Large intestine (tissue), 12 donors: Measurements from ENCODE around the gene CASD1. TPM values are rescaled to one million over a fixed set of nuclear protein-coding genes. Genes with fewer than 3 reads are reported as not detected.
A peak's percentile ranks its signal among the peaks of the same experiment; 100 is the strongest.

Experiments used
- DNase-seq, 2 donors: peaks; one replicate each; pipeline versions ENCODE4 v3.0.0 to v3.0.0-alpha.2; 2013
- H3K27ac ChIP-seq: one replicate; pipeline ENCODE4 v1.5.1; 2013; ENCODE audit warnings: low read length
- H3K27me3 ChIP-seq: 2 replicates; pipeline ENCODE4 v1.6.1; 2013; ENCODE audit warnings: low read length; ENCODE audit not compliant: control insufficient read depth, insufficient read depth
- H3K36me3 ChIP-seq: 2 replicates; pipeline ENCODE4 v1.6.1; 2013; ENCODE audit warnings: low read length; ENCODE audit not compliant: control insufficient read depth, insufficient read depth
- H3K4me1 ChIP-seq: one replicate; pipeline ENCODE4 v1.6.1; 2013; ENCODE audit warnings: low read length; ENCODE audit not compliant: control insufficient read depth, insufficient read depth
- H3K4me3 ChIP-seq: one replicate; pipeline ENCODE4 v1.5.1; 2013; ENCODE audit warnings: low read length
- H3K9me3 ChIP-seq: one replicate; pipeline ENCODE4 v1.6.1; 2013; ENCODE audit warnings: mild to moderate bottlenecking, low read depth, low read length, moderate library complexity; ENCODE audit not compliant: control insufficient read depth
- WGBS: methylation state at CpG from one replicate; pipeline ENCODE4 v1.1.5; 2013; ENCODE audit warnings: low lambda C conversion rate; ENCODE audit not compliant: insufficient coverage; 5-methylcytosine and 5-hydroxymethylcytosine counted together
- long read RNA-seq, 11 donors: transcript quantifications; one replicate each; lab custom pipeline, GENCODE V29; 2026
- polyA plus RNA-seq: library from polyadenylated mRNA; unstranded; fragments of 120-200 nt; gene quantifications from one replicate; pipeline ENCODE4 v1.2.1, GENCODE V29; 2013

The CASD1 gene
- polyA plus RNA-seq: 31.0 TPM
- long read RNA-seq, donor 1: 0 reads
- long read RNA-seq, donor 2, partial matches to known transcripts: 0 of 1 reads
- long read RNA-seq, donor 2, other reads (novel, unspliced or antisense): 0 of 1 reads
- long read RNA-seq, donor 3, partial matches to known transcripts: 0 of 1 reads
- long read RNA-seq, donor 3, other reads (novel, unspliced or antisense): 0 of 1 reads
- long read RNA-seq, donor 4: 0 reads
- long read RNA-seq, donor 5, partial matches to known transcripts: 0 of 3 reads
- long read RNA-seq, donor 5, other reads (novel, unspliced or antisense): 0 of 3 reads
- long read RNA-seq, donor 6, partial matches to known transcripts: 0 of 2 reads
- long read RNA-seq, donor 6, other reads (novel, unspliced or antisense): 0 of 2 reads
- long read RNA-seq, donor 7, partial matches to known transcripts: 0 of 1 reads
- long read RNA-seq, donor 7, other reads (novel, unspliced or antisense): 0 of 1 reads
- long read RNA-seq, donor 8, partial matches to known transcripts: 0 of 2 reads
- long read RNA-seq, donor 8, other reads (novel, unspliced or antisense): 0 of 2 reads
- long read RNA-seq, donor 9, partial matches to known transcripts: 0 of 3 reads
- long read RNA-seq, donor 9, other reads (novel, unspliced or antisense): 0 of 3 reads
- long read RNA-seq, donor 10, partial matches to known transcripts: 0 of 4 reads
- long read RNA-seq, donor 10, other reads (novel, unspliced or antisense): 0 of 4 reads
- long read RNA-seq, donor 11, partial matches to known transcripts: 0 of 1 reads
- long read RNA-seq, donor 11, other reads (novel, unspliced or antisense): 0 of 1 reads

DNA sequence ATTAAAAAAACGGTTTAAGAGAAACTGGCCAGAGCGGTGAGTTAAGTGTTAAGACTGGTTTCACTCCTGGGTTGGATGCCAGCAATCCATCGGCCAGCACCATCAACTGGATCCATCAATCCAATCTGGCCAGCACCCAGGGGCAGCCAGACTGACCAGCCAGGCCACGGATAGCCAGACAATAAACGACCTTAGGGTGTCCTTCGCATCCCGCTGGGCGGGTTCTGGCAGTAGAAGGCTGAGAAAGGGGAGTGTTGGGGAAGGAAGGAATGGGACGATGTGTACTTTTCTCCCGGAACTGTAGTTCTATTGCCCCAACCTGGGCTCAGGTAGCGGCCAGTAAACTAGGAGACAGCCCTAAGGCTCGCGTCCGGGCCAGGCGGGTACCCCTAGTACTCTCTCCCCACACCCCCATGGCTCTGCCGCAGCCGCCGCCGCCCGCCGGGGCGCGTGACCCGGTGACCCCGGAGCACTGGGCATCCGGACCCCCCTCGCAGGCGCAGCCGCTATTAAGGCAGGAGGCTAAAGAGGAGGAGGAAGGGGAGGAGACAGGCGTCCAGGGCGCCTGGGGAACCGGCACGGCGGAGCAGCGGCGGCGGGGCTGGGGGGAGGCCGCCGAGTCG lies at the start of gene CASD1:
TSS of gene CASD1 (plus strand) at position 546 of the 623 bp plus-strand sequence. CDS start 276 bp downstream, outside the sequence.
- H3K9me3 ChIP-seq: peaks cover 3% of the 10 kb centered on the region
- peak; percentile 26 to 73 for DNase-seq
- no CpG with 5 or more reads among the region's 40 CpGs for WGBS
- H3K27me3 ChIP-seq: no peaks in the 10 kb centered on the region
- H3K27ac ChIP-seq: peak within 1 kb of the TSS; percentile 74
- H3K36me3 ChIP-seq: no peaks in the 10 kb centered on the region
- H3K4me1 ChIP-seq: peaks cover 8% of the 10 kb centered on the region
- H3K4me3 ChIP-seq: peak within 1 kb of the TSS; percentile 76

DNA sequence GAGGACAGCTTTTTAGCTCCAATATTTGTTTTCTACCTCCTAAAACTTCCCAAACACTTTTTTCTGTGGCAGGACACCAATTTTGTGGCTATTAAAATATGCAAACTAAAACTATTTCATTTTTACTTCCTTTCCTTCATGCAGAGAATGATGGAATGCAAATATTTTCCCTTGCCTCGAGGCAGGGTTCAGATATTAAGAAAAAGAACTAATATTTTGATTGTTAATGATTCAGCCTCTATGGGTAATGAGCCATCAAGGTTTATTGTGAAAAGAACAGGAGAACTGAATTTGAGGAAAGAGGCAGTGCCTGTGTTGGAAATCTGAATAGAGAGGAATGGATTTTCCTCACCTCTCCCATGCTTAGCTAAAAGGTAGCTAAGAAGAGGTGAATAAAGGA lies 43.1 kb upstream of the CASD1 start:
- Histone ChIP-seq H3K9me3 (no peaks in the 10 kb centered on the region), H3K4me1 (no peaks in the 10 kb centered on the region), H3K27me3 (no peaks in the 10 kb centered on the region), H3K36me3 (no peaks in the 10 kb centered on the region), H3K27ac (no peak overlapping the region), H3K4me3 (no peak overlapping the region)
- no CpG with 5 or more reads among the region's 1 CpG for WGBS
- DNase-seq: no peak

DNA sequence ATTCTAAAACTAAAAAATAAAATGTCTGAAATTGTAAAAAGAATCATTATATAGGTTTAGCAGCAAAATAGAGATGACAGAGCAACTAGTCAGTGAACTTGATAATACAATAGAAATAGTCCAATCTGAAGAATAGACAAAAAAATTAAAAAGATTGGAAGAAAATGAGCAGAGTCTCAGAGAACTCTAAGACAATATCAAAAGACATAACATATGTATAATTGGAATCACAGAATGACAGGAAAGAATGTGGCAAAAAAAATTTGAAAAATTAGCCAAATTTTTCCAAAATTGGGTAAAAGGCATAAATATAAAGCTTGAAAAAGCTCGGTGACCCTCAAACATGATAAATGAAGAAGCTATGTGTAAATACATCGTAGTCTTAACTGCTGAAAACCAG lies 38.0 kb upstream of the CASD1 start:
- Histone ChIP-seq H3K4me3 (no peak overlapping the region), H3K27me3 (no peaks in the 10 kb centered on the region), H3K9me3 (no peaks in the 10 kb centered on the region), H3K27ac (no peak overlapping the region), H3K4me1 (no peaks in the 10 kb centered on the region), H3K36me3 (no peaks in the 10 kb centered on the region)
- 100% methylated on average over 2 of the region's 2 CpGs for WGBS
- DNase-seq: no peak

DNA sequence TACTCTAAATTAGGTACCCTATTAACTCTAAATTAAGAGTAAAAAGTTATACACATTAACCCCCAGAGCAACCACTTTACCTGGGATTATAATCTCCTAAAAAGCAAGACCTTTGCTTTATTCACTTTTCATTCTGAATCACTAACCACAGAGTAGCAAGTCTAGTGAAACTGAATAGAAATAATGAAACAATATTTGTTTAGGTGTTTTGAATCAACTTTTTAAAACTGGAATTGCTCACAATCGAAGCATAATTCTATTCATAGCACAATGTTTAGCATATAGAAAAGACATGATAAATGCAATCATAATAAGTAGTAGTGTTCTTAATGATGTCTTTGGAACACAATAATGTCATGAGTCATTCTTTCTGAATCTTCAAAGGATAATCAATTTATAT lies 37.0 kb upstream of the CASD1 start:
- Histone ChIP-seq H3K4me3 (no peak overlapping the region), H3K4me1 (no peaks in the 10 kb centered on the region), H3K36me3 (no peaks in the 10 kb centered on the region), H3K9me3 (no peaks in the 10 kb centered on the region), H3K27ac (no peak overlapping the region), H3K27me3 (no peaks in the 10 kb centered on the region)
- WGBS: 86% methylated on average over 1 of the region's 1 CpG
- DNase-seq: no peak

DNA sequence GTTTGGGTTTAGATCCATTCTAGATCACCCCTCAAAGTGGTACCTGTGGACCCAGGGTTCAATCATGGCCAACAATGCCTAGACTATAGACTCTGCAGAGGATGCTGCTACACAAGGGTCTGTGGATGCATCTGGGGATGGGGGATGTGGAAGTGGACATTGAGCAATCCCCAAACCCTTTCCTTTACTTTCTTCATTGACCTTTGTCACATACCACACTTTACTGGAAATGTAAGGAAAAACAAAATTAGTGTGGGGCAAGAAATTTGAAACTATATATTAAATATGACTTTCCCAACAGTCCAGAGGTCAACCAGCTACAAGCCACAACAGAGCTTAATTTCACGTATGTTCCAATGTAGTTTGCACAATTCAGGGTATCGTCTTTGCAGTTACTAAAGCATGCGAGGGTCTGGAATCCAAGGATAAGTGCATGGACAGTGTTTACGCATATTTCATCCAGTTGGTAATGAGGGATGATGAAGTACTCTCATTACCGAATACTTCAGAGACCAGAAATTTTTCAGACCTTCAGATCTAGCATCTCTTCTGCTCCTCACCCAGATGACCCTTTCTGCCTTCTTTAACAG lies 33.3 kb upstream of the CASD1 start:
- H3K36me3 ChIP-seq: no peaks in the 10 kb centered on the region
- no peaks in the 10 kb centered on the region for H3K9me3 ChIP-seq
- no peaks in the 10 kb centered on the region for H3K4me1 ChIP-seq
- WGBS: 100% methylated on average over 2 of the region's 5 CpGs
- no peaks in the 10 kb centered on the region for H3K27me3 ChIP-seq
- no peak for DNase-seq
- no peak overlapping the region for H3K4me3 ChIP-seq
- no peak overlapping the region for H3K27ac ChIP-seq

DNA sequence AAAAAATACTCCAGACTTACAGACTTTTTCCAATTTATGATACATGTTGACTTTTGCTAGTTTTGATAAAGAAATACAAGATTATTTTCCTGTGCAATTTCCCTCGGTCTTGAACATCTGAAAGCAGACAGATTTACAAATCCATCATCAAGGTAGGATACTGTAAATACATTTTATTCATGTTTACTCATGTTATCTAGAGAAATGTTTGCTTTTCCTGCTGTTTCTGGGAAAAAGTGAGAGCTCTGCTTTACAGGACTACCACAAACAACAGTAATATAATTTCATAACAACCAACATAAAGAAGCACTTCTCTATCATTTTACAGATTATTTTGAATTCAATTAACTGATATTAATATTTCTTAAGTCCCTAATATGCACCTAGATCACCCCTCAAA lies 31.7 kb upstream of the CASD1 start:
- WGBS: 33% methylated on average over 1 of the region's 1 CpG

DNA sequence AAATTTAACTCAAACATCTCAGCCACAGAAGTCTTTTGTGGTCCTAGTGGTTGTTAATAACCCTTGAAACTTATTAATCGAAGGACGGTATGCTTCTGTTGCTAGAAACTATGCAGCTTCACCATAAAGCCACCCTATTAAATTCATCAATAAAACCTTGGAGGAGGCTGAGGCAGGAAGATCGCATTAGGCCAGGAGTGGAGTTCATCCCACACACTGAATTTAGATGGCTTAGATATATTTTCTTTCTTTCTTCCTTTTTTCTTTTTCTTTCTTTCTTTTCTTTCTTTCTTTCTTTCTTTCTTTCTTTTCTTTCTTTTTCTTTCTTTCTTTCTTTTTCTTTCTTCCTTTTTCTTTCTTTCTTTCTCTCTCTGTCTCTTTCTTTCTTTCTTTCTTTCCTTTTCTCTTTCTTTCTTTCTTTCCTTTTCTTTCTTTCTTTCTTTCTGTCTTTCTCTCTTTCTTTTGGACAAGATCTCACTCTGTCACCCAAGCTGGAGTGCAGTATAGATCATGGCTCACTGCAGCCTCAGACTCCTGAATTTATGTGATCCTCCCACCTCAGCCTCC lies 30.9 kb upstream of the CASD1 start:
- H3K27me3 ChIP-seq: no peaks in the 10 kb centered on the region
- 0% methylated on average over 1 of the region's 3 CpGs for WGBS
- H3K4me3 ChIP-seq: no peak overlapping the region
- H3K4me1 ChIP-seq: no peaks in the 10 kb centered on the region
- H3K9me3 ChIP-seq: no peaks in the 10 kb centered on the region
- no peak for DNase-seq
- no peaks in the 10 kb centered on the region for H3K36me3 ChIP-seq
- H3K27ac ChIP-seq: no peak overlapping the region

More for the DNA sequence above, 31.7 kb upstream of the CASD1 start:
- no peaks in the 10 kb centered on the region for H3K27me3 ChIP-seq
- H3K4me3 ChIP-seq: no peak overlapping the region
- no peaks in the 10 kb centered on the region for H3K9me3 ChIP-seq
- H3K36me3 ChIP-seq: no peaks in the 10 kb centered on the region
- H3K27ac ChIP-seq: no peak overlapping the region
- no peak for DNase-seq
- H3K4me1 ChIP-seq: no peaks in the 10 kb centered on the region

DNA sequence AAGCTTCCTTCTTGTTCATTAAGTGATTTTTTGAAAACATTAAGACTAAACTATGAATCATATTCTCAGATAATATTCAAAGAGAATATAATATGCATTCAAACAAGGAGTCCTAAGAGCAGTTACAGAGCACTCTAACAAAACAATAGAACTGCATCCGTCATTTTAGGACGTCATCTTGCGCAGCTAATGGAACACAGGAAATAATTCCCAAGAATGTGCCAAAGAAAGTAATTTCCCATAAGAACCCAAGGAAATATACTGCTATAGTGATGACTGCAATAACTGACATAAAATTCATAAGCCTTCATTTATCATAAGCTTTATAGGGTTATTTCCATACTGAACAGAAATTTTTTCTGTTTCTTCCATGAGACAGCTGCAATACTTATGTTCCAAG lies 28.3 kb upstream of the CASD1 start:
- H3K27me3 ChIP-seq: no peaks in the 10 kb centered on the region
- H3K4me1 ChIP-seq: no peaks in the 10 kb centered on the region
- 80% methylated on average over 3 of the region's 3 CpGs for WGBS
- no peaks in the 10 kb centered on the region for H3K9me3 ChIP-seq
- DNase-seq: no peak
- no peak overlapping the region for H3K27ac ChIP-seq
- no peak overlapping the region for H3K4me3 ChIP-seq
- H3K36me3 ChIP-seq: no peaks in the 10 kb centered on the region

DNA sequence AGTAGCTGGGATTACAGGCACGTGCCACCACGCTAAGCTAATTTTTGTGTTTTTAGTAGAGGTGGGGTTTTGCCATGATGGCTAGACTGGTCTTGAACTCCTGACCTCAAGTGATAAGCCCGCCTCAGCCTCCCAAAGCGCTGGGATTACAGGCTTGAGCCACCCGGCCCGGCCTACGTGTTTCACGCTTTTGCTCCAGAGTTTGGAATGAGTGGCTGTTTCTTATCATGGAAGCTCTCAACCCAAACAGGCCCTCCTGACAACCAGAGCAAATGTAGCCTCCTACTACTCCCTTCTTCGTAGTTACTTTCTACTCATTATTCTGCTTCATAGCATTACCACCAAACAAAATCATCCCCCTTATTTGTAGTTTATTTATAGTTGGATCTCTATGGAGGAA lies 26.8 kb upstream of the CASD1 start:
- H3K27me3 ChIP-seq: no peaks in the 10 kb centered on the region
- no peaks in the 10 kb centered on the region for H3K9me3 ChIP-seq
- no peaks in the 10 kb centered on the region for H3K36me3 ChIP-seq
- H3K27ac ChIP-seq: no peak overlapping the region
- no peak overlapping the region for H3K4me3 ChIP-seq
- 100% methylated on average over 1 of the region's 9 CpGs for WGBS
- DNase-seq: no peak
- no peaks in the 10 kb centered on the region for H3K4me1 ChIP-seq

DNA sequence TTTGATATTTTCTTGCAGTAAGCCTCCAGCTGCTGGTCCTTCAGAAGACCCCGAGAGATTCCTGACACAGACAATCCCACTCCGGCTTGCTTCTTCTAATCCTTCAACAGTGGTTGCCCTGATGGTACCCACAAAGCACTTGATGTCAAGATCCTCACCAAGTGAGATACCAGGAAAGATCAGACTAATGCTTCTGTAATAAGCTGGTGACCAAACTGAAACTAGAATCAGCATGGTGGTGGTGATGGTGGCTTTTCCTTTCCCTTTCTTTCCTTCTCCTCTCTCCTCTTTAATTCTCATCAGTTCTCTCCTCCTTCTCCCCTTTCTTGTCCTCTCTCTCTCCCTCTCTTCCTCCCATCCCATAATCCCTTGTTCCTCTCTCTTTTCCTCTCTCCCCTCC lies 25.8 kb upstream of the CASD1 start:
- DNase-seq: no peak
- Histone ChIP-seq H3K4me3 (no peak overlapping the region), H3K9me3 (no peaks in the 10 kb centered on the region), H3K36me3 (no peaks in the 10 kb centered on the region), H3K4me1 (no peaks in the 10 kb centered on the region), H3K27ac (no peak overlapping the region), H3K27me3 (no peaks in the 10 kb centered on the region)
- WGBS: no CpG with 5 or more reads among the region's 2 CpGs
